Measurements from ENCODE around the gene ACACB. TPM values are rescaled to one million over a fixed set of nuclear protein-coding genes. Genes with fewer than 3 reads are reported as not detected.

Gene ACACB
- total RNA-seq, 1 donor from 2014 or later: 1.7 TPM

GRCh38 chr12:109147954-109148353 is 31.6 kb downstream of the ACACB start:
- TF ChIP-seq CTCF (IDR thresholded peaks at IDR 0.05; ENCODE audit: unreplicated experiment): no peak
- Mint-ChIP-seq H3K27me3 (ENCODE audit: unreplicated experiment) (peaks cover 1% of the 10 kb centered on the region), H3K36me3 (ENCODE audit: low read depth, unreplicated experiment) (no peaks in the 10 kb centered on the region), H3K27ac (ENCODE audit: unreplicated experiment) (no peak overlapping the region), H3K4me1 (ENCODE audit: unreplicated experiment) (peaks cover 4% of the 10 kb centered on the region), H3K4me3 (ENCODE audit: unreplicated experiment) (no peak overlapping the region), H3K9me3 (ENCODE audit: unreplicated experiment) (no peaks in the 10 kb centered on the region)
- DNase-seq (ENCODE audit: low spot score): no peak

GRCh38 chr12:109150124-109150640 is 33.8 kb downstream of the ACACB start:
- TF ChIP-seq CTCF (IDR thresholded peaks at IDR 0.05; ENCODE audit: unreplicated experiment): no peak
- no peak for DNase-seq (ENCODE audit: low spot score)
- Mint-ChIP-seq H3K9me3 (ENCODE audit: unreplicated experiment) (no peaks in the 10 kb centered on the region), H3K27me3 (ENCODE audit: unreplicated experiment) (peaks cover 1% of the 10 kb centered on the region), H3K4me3 (ENCODE audit: unreplicated experiment) (no peak overlapping the region), H3K27ac (ENCODE audit: unreplicated experiment) (no peak overlapping the region), H3K36me3 (ENCODE audit: low read depth, unreplicated experiment) (no peaks in the 10 kb centered on the region), H3K4me1 (ENCODE audit: unreplicated experiment) (peaks cover 8% of the 10 kb centered on the region)

- H3K27me3 Mint-ChIP-seq (ENCODE audit: unreplicated experiment): peaks cover 1% of the 10 kb centered on the region
- no peaks in the 10 kb centered on the region for H3K36me3 Mint-ChIP-seq (ENCODE audit: low read depth, unreplicated experiment)
- DNase-seq (ENCODE audit: low spot score): no peak
- peaks cover 5% of the 10 kb centered on the region for H3K4me1 Mint-ChIP-seq (ENCODE audit: unreplicated experiment)
- H3K4me3 Mint-ChIP-seq (ENCODE audit: unreplicated experiment): no peak overlapping the region
- no peak overlapping the region for H3K27ac Mint-ChIP-seq (ENCODE audit: unreplicated experiment)
- no peak for TF ChIP-seq CTCF (IDR thresholded peaks at IDR 0.05; ENCODE audit: unreplicated experiment)
- no peaks in the 10 kb centered on the region for H3K9me3 Mint-ChIP-seq (ENCODE audit: unreplicated experiment)
Measured at GRCh38 chr12:109151457-109151856, 35.1 kb downstream of the ACACB start.

- peaks cover 4% of the 10 kb centered on the region for H3K4me1 Mint-ChIP-seq (ENCODE audit: unreplicated experiment)
- no peaks in the 10 kb centered on the region for H3K36me3 Mint-ChIP-seq (ENCODE audit: low read depth, unreplicated experiment)
- H3K9me3 Mint-ChIP-seq (ENCODE audit: unreplicated experiment): no peaks in the 10 kb centered on the region
- no peak for TF ChIP-seq CTCF (IDR thresholded peaks at IDR 0.05; ENCODE audit: unreplicated experiment)
- H3K4me3 Mint-ChIP-seq (ENCODE audit: unreplicated experiment): peak overlapping the region; percentile 88
- H3K27me3 Mint-ChIP-seq (ENCODE audit: unreplicated experiment): peaks cover 1% of the 10 kb centered on the region
- DNase-seq (ENCODE audit: low spot score): no peak
- H3K27ac Mint-ChIP-seq (ENCODE audit: unreplicated experiment): no peak overlapping the region
Measured at GRCh38 chr12:109153821-109154441, 37.5 kb downstream of the ACACB start.
